Naive B cell (primary cell): ENCODE measurements around the gene TACC3. TPM values are rescaled to one million over a fixed set of nuclear protein-coding genes. Genes with fewer than 3 reads are reported as not detected.

Experiments used
- ATAC-seq, 2 donors: fragments of 150-1000 bp; cut with Tn5 transposase; 2 replicates each; pipeline ENCODE4 v1.10.0; 2021; ENCODE audit warnings: low read depth in 2 of 2, mild to moderate bottlenecking in 2 of 2, moderate library complexity in 2 of 2
- DNase-seq: peaks from one replicate; pipeline ENCODE4 v3.0.0; 2022
- H3K27ac Mint-ChIP-seq, 6 donors: one replicate each; pipeline ENCODE4 v1.8.0; 2020 to 2022; ENCODE audit warnings: mild to moderate bottlenecking in 6 of 6, mixed read lengths in 6 of 6, moderate library complexity in 5 of 6, inconsistent platforms in 2 of 6
- H3K27me3 Mint-ChIP-seq, 3 donors: one replicate each; pipeline ENCODE4 v1.8.0; 2021 to 2022; ENCODE audit warnings: mixed read lengths in 3 of 3, mild to moderate bottlenecking in 1 of 3
- H3K36me3 Mint-ChIP-seq, 2 donors: one replicate each; pipeline ENCODE4 v1.8.0; 2020 to 2022; ENCODE audit warnings: mixed read lengths in 2 of 2, inconsistent platforms in 1 of 2, mild to moderate bottlenecking in 1 of 2
- H3K4me1 Mint-ChIP-seq, 3 donors: one replicate each; pipeline ENCODE4 v1.8.0; 2020 to 2022; ENCODE audit warnings: mixed read lengths in 3 of 3, inconsistent platforms in 1 of 3, mild to moderate bottlenecking in 1 of 3, moderate library complexity in 1 of 3
- H3K4me3 Mint-ChIP-seq, 8 donors: one replicate each; pipeline ENCODE4 v1.8.0; 2020 to 2022; ENCODE audit warnings: mild to moderate bottlenecking in 8 of 8, mixed read lengths in 8 of 8, moderate library complexity in 8 of 8, inconsistent platforms in 2 of 8
- H3K9me3 Mint-ChIP-seq, 7 donors: one replicate each; pipeline ENCODE4 v1.8.0; 2020 to 2022; ENCODE audit warnings: mixed read lengths in 7 of 7, mild to moderate bottlenecking in 5 of 7, inconsistent platforms in 2 of 7, moderate library complexity in 1 of 7
- polyA plus RNA-seq, 6 donors: library from polyadenylated mRNA; unstranded; fragments of 300-500 nt; fragmentation: Illumina TruSeq; gene quantifications; one replicate each; pipeline ENCODE4 v1.2.3, GENCODE V29; 2021; ENCODE audit warnings: low read depth in 6 of 6

The TACC3 gene
- polyA plus RNA-seq, 6 donors from 2014 or later: 15.0 to 21.0 (median 17.2) TPM

DNA sequence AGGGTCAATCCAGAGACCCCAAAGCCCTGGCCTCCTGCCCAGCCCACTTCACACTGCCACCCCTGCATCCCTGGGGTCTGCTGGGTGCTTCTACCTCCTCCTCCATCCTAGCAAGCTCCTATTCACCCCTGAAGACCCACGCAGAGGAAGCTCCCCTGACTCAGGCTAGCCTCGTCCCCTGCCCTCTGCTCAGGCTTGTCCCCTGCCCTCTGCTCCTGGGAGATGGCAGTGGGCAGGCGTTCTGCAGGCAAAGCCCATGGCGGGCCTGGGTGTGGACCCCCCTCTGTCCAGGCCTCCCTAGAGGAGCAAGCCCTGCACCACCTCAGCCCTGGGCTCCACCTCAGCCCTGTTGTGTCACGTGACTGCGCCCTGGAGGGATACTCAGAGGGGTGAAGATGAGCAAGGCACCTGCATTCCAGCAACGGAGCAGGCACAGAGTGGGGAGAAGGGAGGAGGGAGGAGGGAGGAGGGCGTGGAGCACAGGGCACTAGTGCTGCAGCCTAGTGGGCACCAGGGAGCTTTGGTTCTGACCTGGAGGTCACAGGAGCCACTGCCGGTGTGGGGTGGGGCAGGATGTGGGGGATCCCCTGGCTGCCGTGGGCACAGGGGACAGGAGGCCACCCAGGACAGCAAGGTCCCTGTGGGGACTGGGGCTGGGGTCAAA lies 44.2 kb downstream of the TACC3 start:
- Mint-ChIP-seq H3K4me3 (peak overlapping the region in 4 of 8 donors; percentile 35 to 65 (median 40)), H3K27me3 (peaks cover 0 to 47% (median 27%) of the 10 kb centered on the region in 3 donors), H3K4me1 (peaks cover 12 to 24% (median 15%) of the 10 kb centered on the region in 3 donors), H3K36me3 (no peaks in the 10 kb centered on the region), H3K9me3 (no peaks in the 10 kb centered on the region), H3K27ac (peak overlapping the region in 1 of 6 donors; percentile 66)
- no peak for DNase-seq
- no peak for ATAC-seq

DNA sequence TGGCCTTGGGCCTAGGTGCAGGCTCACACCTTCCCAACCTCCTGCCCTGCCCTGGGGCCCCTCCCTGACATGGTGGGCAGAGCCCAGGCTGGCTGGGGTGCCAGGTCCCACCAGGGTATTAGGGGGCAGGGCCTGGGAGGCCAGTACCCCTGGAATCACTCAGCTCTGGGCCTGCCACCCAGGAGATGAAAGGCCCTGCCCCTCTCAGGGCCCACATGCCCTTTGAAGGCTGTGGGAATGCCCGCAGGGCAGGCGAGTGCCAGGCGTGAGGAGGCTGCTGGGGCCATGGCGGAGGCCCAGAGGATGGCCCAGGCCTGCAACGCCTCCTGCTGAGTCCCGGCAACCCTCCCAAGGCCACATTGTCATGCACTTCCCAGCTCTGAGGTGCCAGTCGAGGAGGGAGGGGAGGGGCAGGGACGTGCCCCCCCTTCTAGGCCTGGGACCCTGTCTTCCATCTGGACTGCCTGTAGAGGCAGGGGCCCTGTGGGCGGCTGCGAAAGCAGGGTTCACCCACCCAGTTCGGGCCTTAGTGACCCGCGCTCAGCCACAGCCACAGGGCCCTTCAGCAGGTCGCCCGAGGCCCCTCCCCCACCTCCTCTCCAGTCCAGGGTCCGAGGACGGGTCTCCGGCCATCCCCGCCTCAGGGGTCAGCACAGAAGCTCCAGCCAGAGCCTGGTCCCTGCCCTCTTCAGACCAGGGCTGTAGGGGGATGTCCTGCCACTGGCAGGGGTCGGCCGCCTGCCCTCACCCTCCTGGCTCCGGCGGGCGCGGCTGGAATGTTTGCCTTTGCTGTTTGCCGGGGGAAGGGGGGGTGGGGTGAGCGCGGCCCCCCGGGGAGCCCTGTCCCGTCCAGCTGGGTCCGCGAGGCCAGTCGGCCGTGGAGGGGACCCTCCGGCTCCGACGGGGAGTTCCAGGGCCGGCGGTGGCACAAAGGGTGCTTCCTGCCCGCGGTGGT lies 45.1 kb downstream of the TACC3 start:
- Mint-ChIP-seq H3K27me3 (peaks cover 0 to 47% (median 27%) of the 10 kb centered on the region in 3 donors), H3K4me3 (peak overlapping the region in 6 of 8 donors; percentile 10 to 84 (median 36)), H3K9me3 (no peaks in the 10 kb centered on the region), H3K27ac (peak overlapping the region in 1 of 6 donors; percentile 66), H3K36me3 (no peaks in the 10 kb centered on the region), H3K4me1 (peaks cover 12 to 24% (median 15%) of the 10 kb centered on the region in 3 donors)
- ATAC-seq: no peak
- DNase-seq: no peak

DNA sequence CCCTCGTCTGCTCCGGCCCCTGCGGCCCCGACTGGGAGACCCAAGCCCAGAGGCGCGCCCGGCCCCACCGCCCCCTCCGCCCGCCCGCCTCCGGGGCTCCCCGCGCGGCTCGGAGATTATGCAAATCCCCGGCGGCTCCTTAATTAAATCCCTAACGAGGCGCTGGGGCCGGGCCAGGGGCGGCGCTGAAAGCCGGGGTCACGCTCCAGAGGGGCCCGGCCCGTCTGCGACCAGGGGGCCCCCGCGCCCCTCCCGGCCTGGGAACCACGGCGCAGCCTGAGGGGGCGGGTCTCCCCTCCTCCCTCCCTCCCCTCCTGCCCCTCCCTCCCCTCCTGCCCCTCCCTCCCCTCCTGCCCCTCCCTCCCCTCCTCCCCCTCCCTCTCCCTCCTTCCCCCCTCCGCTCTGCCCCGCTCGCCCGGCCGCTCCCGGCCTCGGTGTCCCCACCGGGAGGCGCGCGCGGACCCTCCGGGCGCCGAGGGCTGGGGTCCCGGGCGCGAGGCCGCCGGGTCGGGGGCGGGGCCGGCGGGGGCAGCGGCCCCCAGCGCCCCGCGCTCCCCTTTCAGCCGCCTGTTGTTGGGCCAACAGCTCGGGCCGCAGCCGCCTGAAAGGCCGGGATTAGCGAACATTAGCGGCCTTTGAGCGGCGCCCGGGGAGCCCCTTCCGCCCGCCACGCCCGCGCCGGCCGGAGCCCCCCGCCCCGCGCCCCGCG lies 45.9 kb downstream of the TACC3 start:
- Mint-ChIP-seq H3K27ac (no peak overlapping the region), H3K27me3 (peaks cover 0 to 49% (median 27%) of the 10 kb centered on the region in 3 donors), H3K9me3 (no peaks in the 10 kb centered on the region), H3K4me3 (peak overlapping the region in 1 of 8 donors; percentile 84), H3K36me3 (no peaks in the 10 kb centered on the region), H3K4me1 (peaks cover 12 to 24% (median 15%) of the 10 kb centered on the region in 3 donors)
- DNase-seq (peak; percentile 29), ATAC-seq (peak; percentile 66 to 67)

DNA sequence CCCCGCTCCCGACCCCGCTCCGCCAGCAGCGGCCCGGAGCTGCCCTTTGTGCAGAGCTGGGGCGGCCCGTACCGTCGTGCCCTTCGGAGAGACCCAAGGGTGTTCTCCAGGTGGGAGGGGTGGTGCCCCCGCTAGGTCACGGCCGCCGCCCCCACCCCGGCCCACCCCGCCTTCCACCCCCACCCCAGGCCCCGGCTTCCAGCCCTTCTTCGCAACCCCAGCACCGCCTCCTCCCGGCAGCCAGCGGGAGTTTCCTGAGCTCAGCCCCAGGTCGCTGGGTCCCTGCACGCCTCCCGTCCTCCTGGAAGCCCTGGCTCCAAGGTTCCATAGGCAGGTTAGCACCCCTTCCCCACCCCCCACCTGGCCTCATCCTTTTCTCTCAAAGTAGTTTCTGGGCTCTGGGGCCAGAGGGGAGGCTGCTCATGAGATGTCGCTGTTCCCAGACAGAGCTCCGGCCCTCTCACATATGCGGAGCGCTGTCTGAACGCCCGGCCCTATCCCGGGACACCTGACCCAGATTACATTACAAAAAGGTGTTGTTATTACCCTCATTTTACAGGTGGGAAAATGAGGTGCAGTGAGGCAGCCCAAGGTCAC lies 46.5 kb downstream of the TACC3 start:
- Mint-ChIP-seq H3K4me1 (peaks cover 12 to 24% (median 15%) of the 10 kb centered on the region in 3 donors), H3K4me3 (peak overlapping the region; percentile 53 to 89 (median 80)), H3K27me3 (peaks cover 0 to 44% (median 27%) of the 10 kb centered on the region in 3 donors), H3K27ac (peak overlapping the region in 2 of 6 donors; percentile 51 to 78), H3K9me3 (no peaks in the 10 kb centered on the region), H3K36me3 (no peaks in the 10 kb centered on the region)
- ATAC-seq (peak; percentile 43 to 50), DNase-seq (no peak)

DNA sequence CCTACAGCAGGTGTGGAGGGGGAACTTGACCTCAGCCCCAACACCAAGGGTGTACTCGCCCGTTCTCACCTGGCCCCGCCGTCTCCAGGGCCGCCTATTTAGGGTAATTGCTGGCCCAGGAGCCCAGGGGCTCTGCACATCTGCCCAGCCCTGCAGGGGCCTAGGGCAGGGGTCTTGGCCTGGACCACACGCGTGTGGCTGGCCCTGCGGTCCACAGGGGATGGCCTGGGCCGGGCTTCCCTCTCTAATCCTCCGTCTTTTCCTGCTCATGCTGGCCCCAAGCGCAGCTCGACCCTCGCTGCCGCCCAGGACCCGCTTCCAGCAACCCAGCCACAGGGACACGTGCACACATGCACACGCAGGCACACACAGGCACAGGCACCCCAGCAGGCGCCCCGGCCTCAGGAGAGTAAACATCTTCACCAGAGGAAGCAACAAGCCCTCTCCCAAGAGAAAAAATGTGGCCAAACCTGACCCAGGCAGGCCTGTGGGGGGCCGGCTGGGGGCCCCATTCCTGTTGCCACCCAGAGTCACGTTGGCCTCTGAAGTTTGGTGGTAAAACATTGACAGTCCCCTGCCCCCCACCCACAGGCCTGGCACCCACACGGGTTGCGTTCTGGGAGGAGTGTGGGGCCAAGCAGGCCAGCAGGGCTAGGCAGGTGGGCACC lies 47.2 kb downstream of the TACC3 start:
- H3K36me3 Mint-ChIP-seq: no peaks in the 10 kb centered on the region
- no peaks in the 10 kb centered on the region for H3K9me3 Mint-ChIP-seq
- DNase-seq (no peak), ATAC-seq (no peak)
- H3K27ac Mint-ChIP-seq: peak overlapping the region in 1 of 6 donors; percentile 51
- H3K4me3 Mint-ChIP-seq: peak overlapping the region; percentile 67 to 89 (median 82)
- peaks cover 0 to 44% (median 27%) of the 10 kb centered on the region in 3 donors for H3K27me3 Mint-ChIP-seq
- peaks cover 12 to 24% (median 15%) of the 10 kb centered on the region in 3 donors for H3K4me1 Mint-ChIP-seq

DNA sequence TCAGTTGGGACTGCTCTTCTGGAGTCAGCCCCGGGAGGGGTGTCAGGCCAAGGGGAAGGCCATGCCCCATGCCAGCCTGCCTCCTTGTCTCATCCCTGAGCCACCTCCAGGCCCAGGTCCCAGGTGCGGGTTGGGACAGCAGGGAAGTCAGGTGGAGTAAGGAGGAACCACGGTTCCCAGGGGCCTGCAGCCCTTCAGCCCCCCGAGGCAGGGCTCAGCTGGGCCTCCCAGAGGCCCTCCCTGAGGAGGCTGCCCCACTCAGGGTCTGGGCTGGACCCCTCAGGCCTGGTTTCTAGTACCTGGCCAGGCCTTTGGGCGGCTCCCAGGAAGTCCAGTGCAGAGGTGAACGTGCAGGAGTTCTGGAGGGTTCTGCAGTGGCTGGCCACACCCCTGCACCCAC lies 48.4 kb downstream of the TACC3 start:
- Mint-ChIP-seq H3K36me3 (no peaks in the 10 kb centered on the region), H3K4me3 (peak overlapping the region in 2 of 8 donors; percentile 41 to 59), H3K27ac (no peak overlapping the region), H3K4me1 (peaks cover 8 to 17% (median 10%) of the 10 kb centered on the region in 3 donors), H3K9me3 (no peaks in the 10 kb centered on the region), H3K27me3 (peaks cover 0 to 44% (median 19%) of the 10 kb centered on the region in 3 donors)
- no peak for ATAC-seq
- DNase-seq: no peak

DNA sequence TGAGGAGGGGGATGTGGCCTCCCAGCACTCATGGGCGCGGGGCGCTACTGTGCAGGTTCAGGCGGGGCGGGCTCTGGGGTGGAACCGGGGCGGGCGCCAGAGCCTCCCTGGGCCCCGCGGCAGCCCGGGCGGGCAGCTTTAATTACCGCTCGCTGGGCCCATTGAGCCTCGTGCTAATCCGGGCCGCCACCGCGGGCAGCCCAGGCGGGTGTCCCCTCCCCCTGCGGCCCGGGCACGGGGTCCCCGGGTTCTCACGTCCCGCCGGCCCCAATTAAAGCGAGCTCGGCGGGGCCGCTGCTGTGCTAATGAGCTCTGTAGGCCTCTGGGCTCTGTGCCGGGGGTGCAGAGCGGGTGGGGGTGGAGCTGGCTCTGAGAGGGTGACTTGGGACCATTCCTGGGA lies 48.9 kb downstream of the TACC3 start:
- Mint-ChIP-seq H3K27me3 (peaks cover 0 to 38% (median 14%) of the 10 kb centered on the region in 3 donors), H3K4me1 (peaks cover 8 to 17% (median 10%) of the 10 kb centered on the region in 3 donors), H3K4me3 (no peak overlapping the region), H3K27ac (no peak overlapping the region), H3K9me3 (no peaks in the 10 kb centered on the region), H3K36me3 (no peaks in the 10 kb centered on the region)
- DNase-seq: no peak
- no peak for ATAC-seq

DNA sequence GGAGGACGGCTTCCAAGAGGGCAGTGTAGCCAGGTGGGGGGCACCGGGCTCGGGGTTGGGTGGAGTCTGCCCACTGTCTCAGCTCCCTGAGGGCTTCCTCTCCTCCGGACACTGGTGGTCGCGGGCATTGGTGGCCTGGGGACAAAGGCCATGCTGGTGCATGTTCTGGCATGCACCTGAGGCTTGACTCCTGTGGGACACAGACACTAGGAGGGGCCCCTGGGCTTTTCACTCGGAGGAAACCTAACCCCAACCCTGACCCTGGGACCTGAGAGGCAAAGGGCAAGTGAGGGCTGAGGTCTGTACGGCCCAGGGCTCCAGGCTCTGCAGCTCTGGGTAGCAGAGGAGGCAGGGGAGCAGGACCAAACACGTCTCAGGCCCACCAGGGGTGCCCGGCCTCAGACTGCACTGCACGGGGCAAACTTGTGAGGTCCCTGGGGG lies 49.5 kb downstream of the TACC3 start:
- H3K9me3 Mint-ChIP-seq: no peaks in the 10 kb centered on the region
- ATAC-seq: no peak

DNA sequence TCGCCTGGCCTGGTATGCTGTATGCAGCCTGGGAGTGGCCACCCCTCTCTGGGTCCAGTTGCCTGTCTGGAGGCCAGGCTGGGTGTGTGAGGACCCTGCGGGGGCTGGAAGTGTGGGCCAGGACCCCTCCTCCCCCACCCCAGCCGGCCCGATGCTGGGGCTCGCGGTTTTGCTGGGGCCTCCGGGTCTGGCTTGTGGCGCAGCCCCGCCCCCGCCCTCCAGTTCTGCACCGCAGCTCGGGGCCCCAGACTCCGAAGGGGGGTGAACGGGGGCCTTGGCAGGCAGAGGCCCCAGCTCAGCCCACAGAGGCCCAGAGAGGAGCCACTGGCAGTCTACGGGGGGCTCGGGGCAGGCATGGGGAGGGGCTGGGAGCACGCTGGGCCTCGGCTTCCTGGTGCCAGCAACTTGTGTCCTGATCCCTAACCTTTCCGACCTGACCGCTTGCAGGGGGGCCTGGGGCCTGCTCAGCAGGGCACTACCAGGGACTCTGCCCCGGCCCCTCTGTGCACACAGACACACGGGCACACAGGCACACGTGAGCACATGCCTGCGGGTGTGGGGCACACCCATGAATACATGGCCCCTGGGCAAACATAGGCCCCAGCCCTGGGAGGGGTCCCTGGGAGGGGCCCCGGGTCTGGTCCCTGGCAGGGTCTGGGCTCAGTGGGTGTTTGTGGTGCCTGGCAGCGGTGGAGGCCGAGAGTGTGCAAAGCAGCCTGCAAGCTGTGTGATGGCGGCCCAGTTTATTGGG lies 50.4 kb downstream of the TACC3 start:
- ATAC-seq (peak in 1 of 2 donors; percentile 26), DNase-seq (no peak)
- H3K4me1 Mint-ChIP-seq: peaks cover 8 to 12% (median 11%) of the 10 kb centered on the region in 3 donors
- H3K36me3 Mint-ChIP-seq: no peaks in the 10 kb centered on the region
- no peaks in the 10 kb centered on the region for H3K9me3 Mint-ChIP-seq
- H3K27me3 Mint-ChIP-seq: peaks cover 0 to 32% (median 9%) of the 10 kb centered on the region in 3 donors
- no peak overlapping the region for H3K4me3 Mint-ChIP-seq
- no peak overlapping the region for H3K27ac Mint-ChIP-seq

More for the DNA sequence above, 49.5 kb downstream of the TACC3 start:
- no peak for DNase-seq
- Mint-ChIP-seq H3K4me1 (peaks cover 8 to 14% (median 8%) of the 10 kb centered on the region in 3 donors), H3K27ac (no peak overlapping the region), H3K36me3 (no peaks in the 10 kb centered on the region), H3K27me3 (peaks cover 0 to 33% (median 9%) of the 10 kb centered on the region in 3 donors), H3K4me3 (no peak overlapping the region)

DNA sequence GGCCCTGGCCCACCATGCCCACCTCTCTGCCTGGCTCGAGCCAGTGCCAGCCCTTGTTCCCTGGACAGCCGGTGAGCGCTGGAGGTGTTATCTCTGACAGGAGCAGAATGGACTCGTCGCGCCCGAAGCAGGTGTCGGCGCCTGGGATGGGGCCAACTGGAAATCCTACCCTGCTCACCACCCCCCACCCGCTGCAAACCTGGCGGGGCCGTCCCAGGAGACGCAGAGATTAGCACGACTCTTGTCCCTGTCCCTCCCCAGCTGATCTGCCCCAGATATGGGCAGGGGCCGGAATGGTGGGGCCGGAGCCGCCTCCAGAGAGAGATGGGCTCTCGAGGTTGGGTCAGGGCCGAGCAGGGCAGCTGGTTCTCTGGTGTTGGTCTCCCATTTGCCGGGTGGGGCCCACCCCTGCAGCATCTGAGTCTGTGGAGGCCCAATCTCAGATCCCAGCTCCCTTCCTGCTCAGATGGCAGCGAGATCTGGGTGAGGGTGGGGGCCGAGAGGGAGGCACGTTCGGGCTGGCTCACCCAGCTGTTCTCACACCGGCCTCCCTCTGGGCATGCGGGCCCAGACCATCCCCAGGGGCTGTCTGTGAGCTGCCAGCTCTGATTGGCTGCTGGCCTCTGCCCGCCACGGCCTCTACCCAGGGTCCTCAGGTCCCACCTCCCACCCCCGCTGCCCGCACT lies 51.7 kb downstream of the TACC3 start:
- peaks cover 6 to 10% (median 8%) of the 10 kb centered on the region in 3 donors for H3K4me1 Mint-ChIP-seq
- DNase-seq (no peak), ATAC-seq (no peak)
- no peak overlapping the region for H3K4me3 Mint-ChIP-seq
- no peaks in the 10 kb centered on the region for H3K9me3 Mint-ChIP-seq
- H3K36me3 Mint-ChIP-seq: no peaks in the 10 kb centered on the region
- H3K27ac Mint-ChIP-seq: no peak overlapping the region
- peaks cover 0 to 37% (median 9%) of the 10 kb centered on the region in 3 donors for H3K27me3 Mint-ChIP-seq

DNA sequence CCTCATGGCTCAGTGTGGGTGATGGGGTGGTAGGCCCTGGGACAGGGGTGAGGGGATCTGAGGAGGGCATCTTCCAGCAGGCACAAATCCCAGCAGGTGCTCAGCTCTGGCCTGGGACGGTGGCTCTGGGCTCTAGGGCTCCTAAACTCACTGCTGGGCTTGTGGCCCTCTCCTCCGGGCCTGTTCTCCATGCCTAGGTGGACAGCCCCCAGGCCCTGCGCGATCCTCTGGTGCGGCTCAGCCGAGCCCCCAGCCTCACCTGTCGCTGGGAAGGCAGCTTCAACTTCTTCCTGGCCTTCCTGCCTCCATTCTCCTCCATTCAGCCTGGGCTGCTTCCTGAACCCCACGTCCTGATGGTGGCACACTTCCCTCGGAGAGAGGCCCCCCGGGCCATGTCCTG lies 52.4 kb downstream of the TACC3 start:
- H3K27ac Mint-ChIP-seq: no peak overlapping the region
- H3K27me3 Mint-ChIP-seq: peaks cover 0 to 30% (median 1%) of the 10 kb centered on the region in 3 donors
- H3K36me3 Mint-ChIP-seq: no peaks in the 10 kb centered on the region
- peaks cover under 1 to 4% (median under 1%) of the 10 kb centered on the region in 3 donors for H3K4me1 Mint-ChIP-seq
- no peak overlapping the region for H3K4me3 Mint-ChIP-seq
- no peak for ATAC-seq
- no peak for DNase-seq
- H3K9me3 Mint-ChIP-seq: no peaks in the 10 kb centered on the region
